ENCODE results near the gene SCN3A. TPM values are rescaled to one million over a fixed set of nuclear protein-coding genes. Genes with fewer than 3 reads are reported as not detected.

The SCN3A gene
- total RNA-seq, 2 donors from 2014 or later, result 0.40 to 0.80 TPM

- Histone ChIP-seq H3K27me3 (no peaks in the 10 kb centered on the region), H3K9ac (ENCODE audit: low read depth in 2 of 2, low read length in 2 of 2) (no peak overlapping the region), H3K4me1 (no peaks in the 10 kb centered on the region), H3K4me3 (no peak overlapping the region), H3K9me3 (no peaks in the 10 kb centered on the region), H3K36me3 (no peaks in the 10 kb centered on the region), H3K27ac (no peak overlapping the region)
- no peak for DNase-seq
- intact Hi-C loops (cut with DNase I), result no loop called here
- TF ChIP-seq CTCF (IDR thresholded peaks at IDR 0.05), result no peak
These were observed 145.9 kb downstream of the SCN3A start for GRCh38 chr2:165057931-165058330.

- Histone ChIP-seq H3K27ac (no peak overlapping the region), H3K27me3 (no peaks in the 10 kb centered on the region), H3K4me1 (no peaks in the 10 kb centered on the region), H3K9ac (ENCODE audit: low read depth in 2 of 2, low read length in 2 of 2) (no peak overlapping the region), H3K4me3 (no peak overlapping the region), H3K9me3 (no peaks in the 10 kb centered on the region), H3K36me3 (no peaks in the 10 kb centered on the region)
- no peak for TF ChIP-seq CTCF (IDR thresholded peaks at IDR 0.05)
- no peak for DNase-seq
- intact Hi-C loops (cut with DNase I), result no loop called here
These were observed 146.5 kb downstream of the SCN3A start for GRCh38 chr2:165057308-165057707.

DNA sequence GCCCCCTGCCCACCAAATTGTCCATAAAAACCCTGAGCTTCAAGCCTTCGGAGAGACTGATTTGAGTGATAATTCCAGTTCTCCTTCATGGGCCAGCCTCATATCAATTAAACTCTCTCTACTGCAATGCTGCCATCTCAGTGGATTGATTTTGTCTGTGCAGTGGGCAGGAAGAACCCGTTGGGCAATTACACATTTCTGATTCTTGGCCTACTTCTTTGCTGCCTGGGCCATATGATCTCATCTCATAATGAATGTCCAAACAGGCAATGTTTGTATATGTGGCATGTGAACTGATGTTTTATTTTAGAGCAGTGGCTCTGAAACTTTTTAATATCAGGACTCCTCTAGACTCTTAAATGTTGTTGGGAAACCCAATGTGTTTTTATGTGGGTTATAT, 147.3 kb downstream of the SCN3A start:
- H3K36me3 ChIP-seq, result no peaks in the 10 kb centered on the region
- H3K4me1 ChIP-seq, result no peaks in the 10 kb centered on the region
- no peak overlapping the region for H3K9ac ChIP-seq (ENCODE audit: low read depth in 2 of 2, low read length in 2 of 2)
- H3K9me3 ChIP-seq, result no peaks in the 10 kb centered on the region
- no peak for DNase-seq
- H3K4me3 ChIP-seq, result no peak overlapping the region
- intact Hi-C loops (cut with DNase I), result no loop called here
- H3K27ac ChIP-seq, result no peak overlapping the region
- no peak for TF ChIP-seq CTCF (IDR thresholded peaks at IDR 0.05)
- no peaks in the 10 kb centered on the region for H3K27me3 ChIP-seq

GRCh38 chr2:165055082-165055851, 148.6 kb downstream of the SCN3A start:
- intact Hi-C loops (cut with DNase I), result no loop called here
- H3K9ac ChIP-seq (ENCODE audit: low read depth in 2 of 2, low read length in 2 of 2), result no peak overlapping the region
- no peaks in the 10 kb centered on the region for H3K9me3 ChIP-seq
- H3K36me3 ChIP-seq, result no peaks in the 10 kb centered on the region
- H3K4me3 ChIP-seq, result no peak overlapping the region
- no peaks in the 10 kb centered on the region for H3K27me3 ChIP-seq
- no peak for DNase-seq
- H3K27ac ChIP-seq, result no peak overlapping the region
- H3K4me1 ChIP-seq, result no peaks in the 10 kb centered on the region
- TF ChIP-seq CTCF (IDR thresholded peaks at IDR 0.05), result no peak

DNA sequence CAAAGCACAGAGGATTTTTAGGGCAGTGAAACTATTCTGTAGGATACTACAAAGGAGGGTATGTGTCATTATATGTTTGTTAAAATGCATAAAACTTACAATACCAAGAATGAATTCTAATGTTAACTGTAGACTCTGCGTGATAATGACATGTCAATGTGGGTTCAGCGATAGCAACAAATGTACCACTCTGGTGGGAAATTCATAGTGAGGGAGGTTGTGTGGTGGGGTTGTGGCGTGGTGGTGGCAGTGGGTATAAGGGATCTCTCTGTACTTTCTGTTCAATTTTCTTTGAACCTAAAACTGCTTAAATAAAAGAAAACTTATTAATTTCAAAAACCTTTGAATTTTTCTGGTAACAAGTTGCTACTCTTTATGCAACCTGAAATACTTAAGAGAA, 149.2 kb downstream of the SCN3A start:
- no peak for DNase-seq
- no peaks in the 10 kb centered on the region for H3K4me1 ChIP-seq
- no peak for TF ChIP-seq CTCF (IDR thresholded peaks at IDR 0.05)
- no peak overlapping the region for H3K9ac ChIP-seq (ENCODE audit: low read depth in 2 of 2, low read length in 2 of 2)
- no peaks in the 10 kb centered on the region for H3K27me3 ChIP-seq
- H3K9me3 ChIP-seq, result no peaks in the 10 kb centered on the region
- H3K27ac ChIP-seq, result no peak overlapping the region
- H3K36me3 ChIP-seq, result no peaks in the 10 kb centered on the region
- no peak overlapping the region for H3K4me3 ChIP-seq
- intact Hi-C loops (cut with DNase I), result no loop called here
